HCT116 (cell line): ENCODE measurements around the gene SPRR2B. TPM values are rescaled to one million over a fixed set of nuclear protein-coding genes. Genes with fewer than 3 reads are reported as not detected.

Experiments
- ATAC-seq: fragments of 200-7000 bp; cut with Tn5 transposase; 2 replicates; pipeline ENCODE4 v1.9.1; 2020; ENCODE audit warnings: mild to moderate bottlenecking, moderate library complexity
- BruUV-seq: library from RNA; stranded (reverse); fragments of 400-500 nt; replicated peaks from 2 replicates; lab custom pipeline; 2021; lab: Mats Ljungman, UMichigan
- CTCF ChIA-PET: fragments of 300-600 bp; sonication (Branson Sonifier 250); formaldehyde crosslinking; loops from one replicate; lab custom pipeline; 2021; ENCODE audit warnings: antibody characterized with exemption; lab: Charles Lee
- POLR2A ChIA-PET: fragments of 300-600, 350-600 bp; sonication (Branson Sonifier 250); formaldehyde crosslinking; loops from one replicate; lab custom pipeline; 2021; ENCODE audit warnings: antibody characterized with exemption; lab: Charles Lee
- RAD21 ChIA-PET, 2 experiments: fragments of 300-600 bp; sonication (Branson Sonifier 250); formaldehyde crosslinking; loops; one replicate each; lab custom pipeline; 2023; ENCODE audit warnings: low total read pairs in 2 of 2; ENCODE audit not compliant: uncharacterized antibody in 2 of 2, unreplicated experiment in 2 of 2, low non-redundant PET in 1 of 2; lab: Charles Lee
- DNase-seq: peaks from one replicate; pipeline ENCODE4 v3.0.0-alpha.2; 2010; ENCODE audit warnings: low read depth, low spot score
- H2AFZ ChIP-seq: fragments of 200-600 bp; shearing (Covaris generic), sonication (generic); 2 replicates; pipeline ENCODE4 v1.6.1; 2017; ENCODE audit warnings: low read depth, mixed run types, mixed read lengths, antibody characterized with exemption, low read length; ENCODE audit not compliant: poor library complexity, severe bottlenecking
- H3K27ac ChIP-seq: 2 replicates; pipeline ENCODE4 v1.5.1; 2012; ENCODE audit warnings: low read depth, low read length
- H3K27me3 ChIP-seq: fragments of 200-600 bp; sonication (generic); 2 replicates; pipeline ENCODE4 v1.6.1; 2016; ENCODE audit warnings: mixed run types, low read length, mixed read lengths; ENCODE audit not compliant: insufficient read depth
- H3K36me3 ChIP-seq, 2 experiments: fragments of 200-500 bp in 1 of 2; fragments of 200-600 bp in 1 of 2; sonication (Bioruptor generic) in 1 of 2; sonication (generic) in 1 of 2; 2 replicates each; pipeline versions ENCODE4 v1.5.1 to v1.6.1; 2014 to 2016; ENCODE audit warnings: low read length in 2 of 2, inconsistent platforms in 1 of 2, mixed read lengths in 1 of 2, mixed run types in 1 of 2; ENCODE audit not compliant: insufficient read depth in 2 of 2, control insufficient read depth in 1 of 2
- H3K4me1 ChIP-seq, 2 experiments: fragments of 200-600 bp in 1 of 2; sonication (generic) in 1 of 2; 2 replicates each; pipeline versions ENCODE4 v1.5.1 to v1.6.1; 2012 to 2017; ENCODE audit warnings: low read length in 2 of 2, inconsistent platforms in 1 of 2, mild to moderate bottlenecking in 1 of 2, mixed read lengths in 1 of 2, mixed run types in 1 of 2, moderate library complexity in 1 of 2; ENCODE audit not compliant: insufficient read depth in 2 of 2, control insufficient read depth in 1 of 2
- H3K4me2 ChIP-seq: fragments of 200-600 bp; sonication (generic); 2 replicates; pipeline ENCODE4 v1.6.1; 2017; ENCODE audit warnings: mixed run types, low read length, mixed read lengths
- H3K4me3 ChIP-seq, 2 experiments: fragments of 200-600 bp in 1 of 2; sonication (generic) in 1 of 2; replicated peaks in 1 of 2; 2 replicates each; pipeline ENCODE4 v1.5.1; 2011 to 2016; ENCODE audit warnings: low read length in 2 of 2, control low read depth in 1 of 2, low read depth in 1 of 2, mild to moderate bottlenecking in 1 of 2, mixed read lengths in 1 of 2, mixed run types in 1 of 2
- H3K79me2 ChIP-seq: fragments of 200-600 bp; sonication (generic); 2 replicates; pipeline ENCODE4 v1.6.1; 2017; ENCODE audit warnings: mild to moderate bottlenecking, mixed run types, low read length, moderate library complexity, mixed read lengths; ENCODE audit not compliant: insufficient read depth
- H3K9ac ChIP-seq: fragments of 200-600 bp; sonication (generic); 2 replicates; pipeline ENCODE4 v1.6.1; 2016; ENCODE audit warnings: low read length, mixed read lengths
- H3K9me2 ChIP-seq: fragments of 200-600 bp; sonication (generic), shearing (Covaris generic); 2 replicates; pipeline ENCODE4 v1.6.1; 2017; ENCODE audit warnings: mixed run types, mild to moderate bottlenecking, moderate library complexity; ENCODE audit not compliant: insufficient read depth
- H3K9me3 ChIP-seq, 2 experiments: fragments of 200-500 bp in 1 of 2; fragments of 200-600 bp in 1 of 2; sonication (Bioruptor generic) in 1 of 2; sonication (generic) in 1 of 2; 2 replicates each; pipeline ENCODE4 v1.6.1; 2014 to 2017; ENCODE audit warnings: low read length in 2 of 2, mixed read lengths in 2 of 2, inconsistent platforms in 1 of 2, low read depth in 1 of 2, mild to moderate bottlenecking in 1 of 2, mixed run types in 1 of 2, moderate library complexity in 1 of 2; ENCODE audit not compliant: control insufficient read depth in 1 of 2, insufficient read depth in 1 of 2
- H4K20me1 ChIP-seq: fragments of 200-600 bp; sonication (generic), shearing (Covaris generic); 2 replicates; pipeline ENCODE4 v1.6.1; 2017; ENCODE audit warnings: mixed run types, mild to moderate bottlenecking, moderate library complexity; ENCODE audit not compliant: insufficient read depth
- ATF3 ChIP-seq: IDR thresholded peaks from 2 replicates; pipeline ENCODE4 v1.6.1; 2012
- CBX3 ChIP-seq: IDR thresholded peaks from 2 replicates; pipeline ENCODE4 v1.6.1; 2012; ENCODE audit warnings: low read depth
- CEBPB ChIP-seq: IDR thresholded peaks from 2 replicates; pipeline ENCODE4 v1.6.1; 2012; ENCODE audit warnings: low read depth
- CTCF ChIP-seq, 3 experiments: fragments of 200-600 bp in 1 of 3; sonication (generic) in 1 of 3; IDR thresholded peaks in 2 of 3; conservative IDR thresholded peaks in 1 of 3; 2 replicates each; pipeline ENCODE4 v1.5.1; 2012 to 2017; ENCODE audit warnings: low read depth in 2 of 3, low read length in 2 of 3, antibody characterized with exemption in 1 of 3, borderline replicate concordance in 1 of 3, control low read depth in 1 of 3, mild to moderate bottlenecking in 1 of 3, mixed read lengths in 1 of 3, mixed run types in 1 of 3, moderate library complexity in 1 of 3; ENCODE audit not compliant: insufficient read depth in 1 of 3
- ELF1 ChIP-seq: IDR thresholded peaks from 2 replicates; pipeline ENCODE4 v1.6.1; 2012; ENCODE audit warnings: low read depth, borderline replicate concordance
- EZH2 ChIP-seq: fragments of 200-600 bp; sonication (generic); IDR thresholded peaks from 2 replicates; pipeline ENCODE4 v1.6.1; 2017; ENCODE audit warnings: antibody characterized with exemption, mixed run types
- EZH2phosphoT487 ChIP-seq: fragments of 200-600 bp; IDR thresholded peaks from 2 replicates; pipeline ENCODE4 v1.6.1; 2018; ENCODE audit warnings: antibody characterized with exemption, borderline replicate concordance
- MAX ChIP-seq: IDR thresholded peaks from 2 replicates; pipeline ENCODE4 v1.6.1; 2012
- POLR2A ChIP-seq: IDR thresholded peaks from 2 replicates; pipeline ENCODE4 v1.7.0; 2011; ENCODE audit warnings: borderline replicate concordance; ENCODE audit not compliant: insufficient read depth, insufficient read length; ENCODE audit errors: extremely low read depth
- POLR2AphosphoS5 ChIP-seq: IDR thresholded peaks from 2 replicates; pipeline ENCODE4 v1.6.1; 2011; ENCODE audit warnings: mild to moderate bottlenecking, low read depth, low read length, moderate library complexity
- RAD21 ChIP-seq: IDR thresholded peaks from 2 replicates; pipeline ENCODE4 v1.6.1; 2012; ENCODE audit warnings: low read depth, mild to moderate bottlenecking
- REST ChIP-seq: IDR thresholded peaks from 2 replicates; pipeline ENCODE4 v1.6.1; 2012; ENCODE audit warnings: low read depth
- SIN3A ChIP-seq: IDR thresholded peaks from 2 replicates; pipeline ENCODE4 v1.6.1; 2012; ENCODE audit warnings: low read depth
- SP1 ChIP-seq: IDR thresholded peaks from 2 replicates; pipeline ENCODE4 v1.6.1; 2012; ENCODE audit warnings: low read depth
- SRF ChIP-seq: IDR thresholded peaks from 2 replicates; pipeline ENCODE4 v1.6.1; 2012; ENCODE audit warnings: low read depth
- YY1 ChIP-seq: IDR thresholded peaks from 2 replicates; pipeline ENCODE4 v1.6.1; 2011; ENCODE audit warnings: low read length, low read depth, moderate library complexity, mild to moderate bottlenecking; ENCODE audit not compliant: insufficient replicate concordance; ENCODE audit errors: extremely low read depth
- ZBTB33 ChIP-seq: IDR thresholded peaks from 2 replicates; pipeline ENCODE4 v1.6.1; 2011; ENCODE audit warnings: mild to moderate bottlenecking, low read length, moderate library complexity; ENCODE audit not compliant: insufficient replicate concordance; ENCODE audit errors: extremely low read depth
- ZFX ChIP-seq: fragments of 450-650 bp; IDR thresholded peaks from 2 replicates; pipeline ENCODE4 v1.6.1; 2017
- ZNF274 ChIP-seq: fragments of 200-500 bp; sonication (Bioruptor generic); IDR thresholded peaks from 2 replicates; pipeline ENCODE4 v1.6.1; 2014; ENCODE audit warnings: mild to moderate bottlenecking, low read depth, low read length, inconsistent platforms
- intact Hi-C: fragments of 100-400 bp; cut with micrococcal nuclease; formaldehyde crosslinking; loops from 2 replicates; pipeline ENCODE4 v1.10.0; 2022
- total RNA-seq: library from RNA; stranded (reverse); gene quantifications from one replicate; pipeline ENCODE4 v1.2.1, GENCODE V29; 2021; ENCODE audit not compliant: unreplicated experiment

Gene SPRR2B
- total RNA-seq, 1 experiment from 2014 or later: not detected

GRCh38 chr1:153094426-153094825, 23.0 kb upstream of the SPRR2B start, which contains the start of gene SPRR2E:
Gene SPRR2E, minus strand, starts transcription at chr1:153094526. Its CDS starts 775 bp downstream, at chr1:153093751.
- intact Hi-C loops: no loop called here
- ChIA-PET RAD21 (no interaction called here), CTCF (no interaction called here), POLR2A (no interaction called here)
- no peak for TF ChIP-seq POLR2AphosphoS5
- no peak for TF ChIP-seq POLR2A
- TF ChIP-seq CEBPB: no peak
- TF ChIP-seq ZNF274: no peak
- no peak for TF ChIP-seq CTCF (IDR thresholded peaks at IDR 0.05 in 2 of 3, conservative IDR thresholded peaks at IDR 0.05 in 1 of 3; ENCODE audit: borderline replicate concordance in 1 of 3, insufficient read depth in 1 of 3, low read depth in 2 of 3, low read length in 2 of 3)
- TF ChIP-seq YY1: no peak
- no peak for TF ChIP-seq ATF3
- TF ChIP-seq ELF1: no peak
- TF ChIP-seq ZFX: no peak
- TF ChIP-seq EZH2: no peak
- TF ChIP-seq RAD21: no peak
- no peak for TF ChIP-seq CBX3
- TF ChIP-seq EZH2phosphoT487: no peak
- TF ChIP-seq ZBTB33: no peak
- TF ChIP-seq REST: no peak
- TF ChIP-seq MAX: no peak
- TF ChIP-seq SP1: no peak
- no peak for TF ChIP-seq SRF
- TF ChIP-seq SIN3A: no peak
- no TSS peak for BruUV-seq
- no peaks in the 10 kb centered on the region for H3K9me3 ChIP-seq
- no peak within 1 kb of the TSS for H3K4me2 ChIP-seq
- H4K20me1 ChIP-seq: no peaks in the 10 kb centered on the region
- H3K36me3 ChIP-seq: no peaks in the 10 kb centered on the region
- H3K27ac ChIP-seq: no peak within 1 kb of the TSS
- H3K9ac ChIP-seq: no peak within 1 kb of the TSS
- no peak within 1 kb of the TSS for H3K4me3 ChIP-seq
- H3K27me3 ChIP-seq: no peaks in the 10 kb centered on the region
- H3K4me1 ChIP-seq: peaks cover 0 to 5% of the 10 kb centered on the region in 2 experiments; a peak in 2 of 4 replicates
- H3K9me2 ChIP-seq: no peaks in the 10 kb centered on the region
- DNase-seq (no peak), ATAC-seq (no peak)
- no peak within 1 kb of the TSS for H2AFZ ChIP-seq
- H3K79me2 ChIP-seq: no peaks in the 10 kb centered on the region
